Measurements from ENCODE around the gene GALNT11. TPM values are rescaled to one million over a fixed set of nuclear protein-coding genes. Genes with fewer than 3 reads are reported as not detected.

The GALNT11 gene
- total RNA-seq, 1 donor from 2014 or later = 37.1 TPM

DNA sequence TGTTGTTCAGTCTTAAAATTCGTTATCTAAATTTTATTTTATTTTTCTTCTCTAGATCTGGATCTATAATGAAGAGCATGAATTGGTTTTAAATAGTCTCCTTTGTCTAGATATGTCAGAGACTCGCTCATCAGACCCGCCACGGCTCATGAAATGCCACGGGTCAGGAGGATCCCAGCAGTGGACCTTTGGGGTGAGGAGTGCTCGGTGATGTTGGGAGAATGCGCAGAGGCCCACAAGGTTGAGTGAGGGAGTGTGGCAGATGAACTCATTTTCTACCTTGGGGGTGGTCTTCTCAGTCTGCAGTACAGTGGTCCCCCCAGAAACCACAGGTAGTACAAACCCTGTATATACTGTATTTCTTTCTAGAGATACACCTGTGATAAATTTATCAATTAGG lies 95.3 kb downstream of the GALNT11 start:
- TF ChIP-seq, protein P1, sequence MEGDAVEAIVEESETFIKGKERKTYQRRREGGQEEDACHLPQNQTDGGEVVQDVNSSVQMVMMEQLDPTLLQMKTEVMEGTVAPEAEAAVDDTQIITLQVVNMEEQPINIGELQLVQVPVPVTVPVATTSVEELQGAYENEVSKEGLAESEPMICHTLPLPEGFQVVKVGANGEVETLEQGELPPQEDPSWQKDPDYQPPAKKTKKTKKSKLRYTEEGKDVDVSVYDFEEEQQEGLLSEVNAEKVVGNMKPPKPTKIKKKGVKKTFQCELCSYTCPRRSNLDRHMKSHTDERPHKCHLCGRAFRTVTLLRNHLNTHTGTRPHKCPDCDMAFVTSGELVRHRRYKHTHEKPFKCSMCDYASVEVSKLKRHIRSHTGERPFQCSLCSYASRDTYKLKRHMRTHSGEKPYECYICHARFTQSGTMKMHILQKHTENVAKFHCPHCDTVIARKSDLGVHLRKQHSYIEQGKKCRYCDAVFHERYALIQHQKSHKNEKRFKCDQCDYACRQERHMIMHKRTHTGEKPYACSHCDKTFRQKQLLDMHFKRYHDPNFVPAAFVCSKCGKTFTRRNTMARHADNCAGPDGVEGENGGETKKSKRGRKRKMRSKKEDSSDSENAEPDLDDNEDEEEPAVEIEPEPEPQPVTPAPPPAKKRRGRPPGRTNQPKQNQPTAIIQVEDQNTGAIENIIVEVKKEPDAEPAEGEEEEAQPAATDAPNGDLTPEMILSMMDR (IDR thresholded peaks at IDR 0.05) = no peak
- H3K36me3 Mint-ChIP-seq (ENCODE audit: low read depth) = peaks cover 54% of the 10 kb centered on the region
- no peak overlapping the region for H3K4me3 Mint-ChIP-seq (ENCODE audit: unreplicated experiment)
- H3K27ac Mint-ChIP-seq (ENCODE audit: unreplicated experiment) = no peak overlapping the region
- DNase-seq (ENCODE audit: low spot score) = no peak
- no peaks in the 10 kb centered on the region for H3K27me3 Mint-ChIP-seq (ENCODE audit: low read depth)
- peaks cover 11% of the 10 kb centered on the region for H3K9me3 Mint-ChIP-seq (ENCODE audit: low read depth)
- peaks cover 2% of the 10 kb centered on the region for H3K4me1 Mint-ChIP-seq (ENCODE audit: low read depth)

DNA sequence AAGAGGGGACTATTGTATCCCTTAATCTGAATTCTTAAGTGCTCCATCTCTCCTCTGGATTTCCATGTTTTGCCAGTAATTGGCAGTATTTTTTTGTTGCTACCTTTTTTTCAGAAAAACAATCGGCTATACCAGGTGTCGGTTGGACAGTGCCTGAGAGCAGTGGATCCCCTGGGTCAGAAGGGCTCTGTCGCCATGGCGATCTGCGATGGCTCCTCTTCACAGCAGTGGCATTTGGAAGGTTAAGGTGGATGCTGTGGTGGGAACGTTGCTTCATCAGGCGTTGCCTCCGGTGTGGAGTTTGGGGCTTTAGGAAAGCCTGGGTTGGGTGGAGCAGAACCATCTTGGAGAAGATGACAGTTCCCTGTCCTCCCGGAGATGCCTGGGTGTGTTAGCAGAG lies 96.0 kb downstream of the GALNT11 start:
- Mint-ChIP-seq H3K36me3 (ENCODE audit: low read depth) (peaks cover 54% of the 10 kb centered on the region), H3K4me3 (ENCODE audit: unreplicated experiment) (no peak overlapping the region), H3K9me3 (ENCODE audit: low read depth) (peaks cover 11% of the 10 kb centered on the region)

DNA sequence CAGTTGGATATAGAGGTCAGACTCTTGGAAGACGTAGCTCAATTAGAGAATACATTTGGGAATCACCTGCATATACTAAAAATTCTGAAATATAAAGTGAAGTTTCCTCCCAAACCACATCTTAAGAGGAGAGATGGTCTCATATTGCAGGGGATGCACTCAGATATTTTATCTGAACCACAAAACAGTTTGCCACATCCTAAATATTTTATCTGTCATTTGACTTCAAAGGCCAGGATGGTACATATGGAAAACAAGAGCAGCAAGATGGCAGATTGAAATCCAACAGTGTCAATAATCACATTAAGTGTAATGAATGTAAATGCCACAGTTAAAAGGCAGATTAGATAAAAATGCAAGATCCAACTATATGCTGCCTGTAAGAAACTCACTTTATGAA lies 97.1 kb downstream of the GALNT11 start:
- Mint-ChIP-seq H3K36me3 (ENCODE audit: low read depth) (peaks cover 60% of the 10 kb centered on the region), H3K27me3 (ENCODE audit: low read depth) (no peaks in the 10 kb centered on the region), H3K4me1 (ENCODE audit: low read depth) (peaks cover 5% of the 10 kb centered on the region), H3K9me3 (ENCODE audit: low read depth) (peaks cover 13% of the 10 kb centered on the region), H3K4me3 (ENCODE audit: unreplicated experiment) (no peak overlapping the region), H3K27ac (ENCODE audit: unreplicated experiment) (no peak overlapping the region)
- TF ChIP-seq, protein P1 (IDR thresholded peaks at IDR 0.05) = no peak
- DNase-seq (ENCODE audit: low spot score) = no peak

More for the DNA sequence above, 96.0 kb downstream of the GALNT11 start:
- TF ChIP-seq, protein P1 (IDR thresholded peaks at IDR 0.05) = no peak
- no peak overlapping the region for H3K27ac Mint-ChIP-seq (ENCODE audit: unreplicated experiment)
- DNase-seq (ENCODE audit: low spot score) = no peak
- no peaks in the 10 kb centered on the region for H3K27me3 Mint-ChIP-seq (ENCODE audit: low read depth)
- H3K4me1 Mint-ChIP-seq (ENCODE audit: low read depth) = peaks cover 2% of the 10 kb centered on the region

DNA sequence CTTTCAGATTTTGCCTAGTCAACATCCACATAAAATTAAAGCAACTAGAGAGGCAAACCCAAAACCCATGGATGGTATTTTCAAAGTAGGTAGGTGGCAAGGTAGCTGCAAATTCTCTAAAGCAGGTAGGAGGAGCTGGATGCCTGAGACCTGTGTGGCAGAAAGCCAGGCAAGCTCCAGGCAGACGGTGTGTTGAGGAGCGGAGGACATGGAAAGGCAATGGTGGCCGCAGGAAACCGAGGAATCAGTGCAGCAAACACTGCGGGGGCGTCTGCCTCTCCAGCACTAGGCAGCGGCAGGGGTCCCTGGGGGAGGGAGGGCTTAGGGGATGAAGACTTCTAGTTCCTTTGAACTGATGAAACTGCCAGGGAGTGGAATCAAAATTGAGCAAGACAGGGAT lies 101.3 kb downstream of the GALNT11 start:
- Mint-ChIP-seq H3K27me3 (ENCODE audit: low read depth) (no peaks in the 10 kb centered on the region), H3K4me1 (ENCODE audit: low read depth) (peaks cover 9% of the 10 kb centered on the region), H3K4me3 (ENCODE audit: unreplicated experiment) (no peak overlapping the region), H3K27ac (ENCODE audit: unreplicated experiment) (peak overlapping the region; percentile 45), H3K9me3 (ENCODE audit: low read depth) (peaks cover 13% of the 10 kb centered on the region), H3K36me3 (ENCODE audit: low read depth) (peaks cover 57% of the 10 kb centered on the region)
- DNase-seq (ENCODE audit: low spot score) = no peak
- TF ChIP-seq, protein P1 (IDR thresholded peaks at IDR 0.05) = no peak

DNA sequence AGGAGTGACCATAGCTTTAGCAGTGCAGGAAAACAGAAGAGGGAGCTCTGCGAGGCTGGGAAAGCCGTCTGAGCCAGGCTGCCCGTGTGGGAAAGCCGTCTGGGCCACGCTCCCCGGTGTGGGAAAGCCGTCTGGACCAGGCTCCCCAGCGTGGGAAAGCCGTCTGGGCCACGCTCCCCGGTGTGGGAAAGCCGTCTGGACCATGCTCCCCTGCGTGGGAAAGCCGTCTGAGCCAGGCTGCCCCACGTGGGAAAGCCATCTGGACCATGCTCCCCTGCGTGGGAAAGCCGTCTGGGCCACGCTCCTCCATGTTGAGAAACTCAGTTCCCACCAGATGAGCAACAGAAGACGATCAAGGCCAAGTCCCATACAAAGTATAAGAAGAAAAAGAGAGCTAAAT lies 101.8 kb downstream of the GALNT11 start:
- Mint-ChIP-seq H3K27me3 (ENCODE audit: low read depth) (no peaks in the 10 kb centered on the region), H3K27ac (ENCODE audit: unreplicated experiment) (no peak overlapping the region), H3K9me3 (ENCODE audit: low read depth) (peaks cover 13% of the 10 kb centered on the region), H3K4me1 (ENCODE audit: low read depth) (peaks cover 9% of the 10 kb centered on the region), H3K36me3 (ENCODE audit: low read depth) (peaks cover 56% of the 10 kb centered on the region), H3K4me3 (ENCODE audit: unreplicated experiment) (no peak overlapping the region)
- TF ChIP-seq, protein P1 (IDR thresholded peaks at IDR 0.05) = no peak
- DNase-seq (ENCODE audit: low spot score) = no peak
